A673 (cell line): ENCODE results near the gene CHMP1A. TPM values are rescaled to one million over a fixed set of nuclear protein-coding genes. Genes with fewer than 3 reads are reported as not detected.

Source experiments
- BruUV-seq: library from RNA; stranded (reverse); fragments of 400-500 nt; replicated peaks from 2 replicates; lab custom pipeline; 2021; lab: Mats Ljungman, UMichigan
- CTCF ChIA-PET: fragments of 300-600 bp; sonication (Branson Sonifier 250); formaldehyde crosslinking; loops from one replicate; lab custom pipeline; 2022; ENCODE audit warnings: antibody characterized with exemption; lab: Charles Lee
- POLR2A ChIA-PET: fragments of 300-600 bp; sonication (Branson Sonifier 250); formaldehyde crosslinking; loops from one replicate; lab custom pipeline; 2022; ENCODE audit warnings: antibody characterized with exemption; ENCODE audit not compliant: low non-redundant PET; lab: Charles Lee
- DNase-seq: peaks from one replicate; pipeline ENCODE4 v3.0.0-alpha.2; 2015; ENCODE audit warnings: low spot score
- H3K27ac ChIP-seq: fragments of 200-600 bp; sonication (generic); 2 replicates; pipeline ENCODE4 v1.5.1; 2016; ENCODE audit warnings: mixed run types, low read depth, mild to moderate bottlenecking, mixed read lengths, antibody characterized with exemption, low read length; ENCODE audit not compliant: poor library complexity, severe bottlenecking
- H3K27me3 ChIP-seq: fragments of 200-600 bp; sonication (generic); replicated peaks from 2 replicates; pipeline ENCODE4 v1.6.1; 2017; ENCODE audit warnings: mixed run types, low read depth, mild to moderate bottlenecking, mixed read lengths, antibody characterized with exemption, low read length; ENCODE audit not compliant: insufficient read depth, poor library complexity
- H3K36me3 ChIP-seq: fragments of 200-600 bp; sonication (generic); 2 replicates; pipeline ENCODE4 v1.6.1; 2016; ENCODE audit warnings: mixed run types, mild to moderate bottlenecking, mixed read lengths, antibody characterized with exemption, low read length; ENCODE audit not compliant: insufficient read depth, poor library complexity, severe bottlenecking
- H3K4me1 ChIP-seq: fragments of 200-600 bp; sonication (generic); 2 replicates; pipeline ENCODE4 v1.6.1; 2017; ENCODE audit warnings: mixed run types, mild to moderate bottlenecking, mixed read lengths, antibody characterized with exemption, low read length; ENCODE audit not compliant: insufficient read depth, poor library complexity, severe bottlenecking
- H3K4me3 ChIP-seq: fragments of 200-600 bp; sonication (generic); 2 replicates; pipeline ENCODE4 v1.5.1; 2016; ENCODE audit warnings: low read depth, mixed run types, mild to moderate bottlenecking, mixed read lengths, low read length; ENCODE audit not compliant: poor library complexity, severe bottlenecking
- H3K9me3 ChIP-seq: fragments of 200-600 bp; sonication (generic); 2 replicates; pipeline ENCODE4 v1.6.1; 2016; ENCODE audit warnings: mixed run types, low read depth, mild to moderate bottlenecking, mixed read lengths, antibody characterized with exemption, low read length; ENCODE audit not compliant: poor library complexity, severe bottlenecking
- CTCF ChIP-seq: fragments of 300-800, 200-600 bp; sonication (generic); conservative IDR thresholded peaks from 2 replicates; pipeline ENCODE4 v1.5.1; 2017; ENCODE audit warnings: low read depth, mild to moderate bottlenecking, antibody characterized with exemption, low read length, moderate library complexity, mixed read lengths
- EZH2 ChIP-seq: fragments of 200-600 bp; sonication (generic); IDR thresholded peaks from 2 replicates; pipeline ENCODE4 v1.6.1; 2017; ENCODE audit warnings: borderline replicate concordance, low read depth, mild to moderate bottlenecking, mixed read lengths, antibody characterized with exemption, low read length; ENCODE audit not compliant: poor library complexity, severe bottlenecking
- intact Hi-C: fragments of 100-400 bp; cut with micrococcal nuclease; formaldehyde crosslinking; loops from one replicate; pipeline ENCODE4 v1.10.0; 2022; ENCODE audit not compliant: unreplicated experiment
- total RNA-seq: library from RNA; stranded (reverse); gene quantifications from 2 replicates; pipeline ENCODE4 v1.2.3, GENCODE V29; 2021

The CHMP1A gene
- total RNA-seq, 1 experiment from 2014 or later = 110 TPM

DNA sequence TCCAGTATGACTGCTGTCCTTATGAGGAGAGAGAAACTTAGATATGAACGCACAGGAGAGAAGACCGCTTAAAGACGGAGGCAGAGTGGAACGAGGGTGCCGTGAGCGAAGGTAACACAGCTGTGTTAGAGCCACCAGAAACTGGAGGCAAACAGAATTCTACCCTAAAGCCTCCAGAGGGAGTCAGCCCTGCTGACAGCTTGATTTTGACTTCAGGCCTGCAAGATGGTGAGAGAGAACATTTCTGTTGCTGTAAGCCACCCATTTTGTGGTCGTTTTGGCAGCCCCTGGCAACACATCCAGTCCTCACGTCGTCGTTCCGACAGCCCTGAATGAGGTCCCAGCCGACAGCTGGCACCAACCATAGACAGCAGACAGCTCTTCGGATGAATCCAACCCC is 46.8 kb upstream of the CHMP1A start:
- no peaks in the 10 kb centered on the region for H3K27me3 ChIP-seq
- no peak overlapping the region for H3K27ac ChIP-seq
- no peak overlapping the region for H3K4me3 ChIP-seq
- TF ChIP-seq CTCF (no peak), EZH2 (no peak)
- intact Hi-C loops = loop anchor here (10.0 kb wide), 2 partner anchors 161 to 211 kb away; partner anchors contain the start of gene MC1R
- no TSS peak for BruUV-seq
- H3K4me1 ChIP-seq = peaks cover 10% of the 10 kb centered on the region
- DNase-seq = no peak
- POLR2A ChIA-PET = no interaction called here
- CTCF ChIA-PET = no interaction called here
- H3K36me3 ChIP-seq = no peaks in the 10 kb centered on the region
- H3K9me3 ChIP-seq = no peaks in the 10 kb centered on the region

- no peaks in the 10 kb centered on the region for H3K9me3 ChIP-seq
- POLR2A ChIA-PET = no interaction called here
- H3K4me3 ChIP-seq = peak within 1 kb of the TSS; percentile 80
- peaks cover 18% of the 10 kb centered on the region for H3K36me3 ChIP-seq
- CTCF ChIA-PET = no interaction called here
- intact Hi-C loops = loop anchor here (10.0 kb wide), 2 partner anchors 163 to 213 kb away; partner anchors contain the start of gene MC1R
- peak within 1 kb of the TSS; percentile 76 for H3K27ac ChIP-seq
- TF ChIP-seq EZH2 = no peak
- TF ChIP-seq CTCF = no peak; the same call in 1 of the 2 replicates
- H3K4me1 ChIP-seq = peaks cover 10% of the 10 kb centered on the region
- H3K27me3 ChIP-seq = no peaks in the 10 kb centered on the region
- peak; percentile 97 for DNase-seq
- BruUV-seq = no TSS peak
Observed at GRCh38 chr16:89701425-89702406, 44.2 kb upstream of the CHMP1A start, which contains the start of gene SPATA2L. TSS of gene SPATA2L (minus strand) at chr16:89701705. CDS start at chr16:89701232, 473 bp downstream.

- no TSS peak for BruUV-seq
- TF ChIP-seq CTCF (peak; percentile 41), EZH2 (no peak)
- intact Hi-C loops = loop anchor here (10.0 kb wide), 2 partner anchors 164 to 214 kb away; partner anchors contain the start of gene MC1R
- Histone ChIP-seq H3K4me1 (peaks cover 10% of the 10 kb centered on the region), H3K4me3 (peak overlapping the region; percentile 80), H3K27me3 (no peaks in the 10 kb centered on the region), H3K27ac (peak overlapping the region; percentile 76), H3K9me3 (no peaks in the 10 kb centered on the region), H3K36me3 (peaks cover 23% of the 10 kb centered on the region)
- ChIA-PET POLR2A (interaction anchor here (0.6 to 0.7 kb wide), 2 partner anchors 12 to 85 kb away, joined by 3 read pairs; no protein-coding TSS in a partner anchor), CTCF (interaction anchor here (1.0 kb wide), 1 partner anchor 160 kb away, joined by 3 read pairs; no protein-coding TSS in a partner anchor)
- peak; percentile 71 for DNase-seq
Observed at GRCh38 chr16:89700649-89701424, 43.3 kb upstream of the CHMP1A start.
